ENCODE data around the gene NIBAN1.

DNA sequence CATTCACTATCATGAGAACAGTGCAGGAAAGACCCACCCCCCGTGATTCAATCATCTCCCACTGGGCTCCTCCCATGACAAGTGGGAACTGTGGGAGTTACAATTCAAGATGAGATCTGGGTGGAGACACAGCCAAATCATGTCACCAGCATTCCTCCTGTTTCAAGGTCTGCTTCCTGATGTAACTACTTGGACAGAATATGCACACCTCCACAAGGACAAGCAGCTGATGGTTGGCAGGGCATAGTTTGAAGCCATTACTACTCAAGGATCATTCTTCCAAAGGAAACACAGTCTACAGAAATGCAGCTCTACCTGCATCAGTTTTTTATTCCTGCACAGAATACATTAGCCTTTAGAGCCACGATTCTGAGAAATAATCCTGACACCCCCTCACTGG is 42.6 kb upstream of the NIBAN1 start:
- TF ChIP-seq, protein P1, sequence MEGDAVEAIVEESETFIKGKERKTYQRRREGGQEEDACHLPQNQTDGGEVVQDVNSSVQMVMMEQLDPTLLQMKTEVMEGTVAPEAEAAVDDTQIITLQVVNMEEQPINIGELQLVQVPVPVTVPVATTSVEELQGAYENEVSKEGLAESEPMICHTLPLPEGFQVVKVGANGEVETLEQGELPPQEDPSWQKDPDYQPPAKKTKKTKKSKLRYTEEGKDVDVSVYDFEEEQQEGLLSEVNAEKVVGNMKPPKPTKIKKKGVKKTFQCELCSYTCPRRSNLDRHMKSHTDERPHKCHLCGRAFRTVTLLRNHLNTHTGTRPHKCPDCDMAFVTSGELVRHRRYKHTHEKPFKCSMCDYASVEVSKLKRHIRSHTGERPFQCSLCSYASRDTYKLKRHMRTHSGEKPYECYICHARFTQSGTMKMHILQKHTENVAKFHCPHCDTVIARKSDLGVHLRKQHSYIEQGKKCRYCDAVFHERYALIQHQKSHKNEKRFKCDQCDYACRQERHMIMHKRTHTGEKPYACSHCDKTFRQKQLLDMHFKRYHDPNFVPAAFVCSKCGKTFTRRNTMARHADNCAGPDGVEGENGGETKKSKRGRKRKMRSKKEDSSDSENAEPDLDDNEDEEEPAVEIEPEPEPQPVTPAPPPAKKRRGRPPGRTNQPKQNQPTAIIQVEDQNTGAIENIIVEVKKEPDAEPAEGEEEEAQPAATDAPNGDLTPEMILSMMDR (IDR thresholded peaks at IDR 0.05), result no peak
- TF ChIP-seq POLR2A (IDR thresholded peaks at IDR 0.05), result no peak

Data from testis (tissue), 2 donors.